ENCODE results near the gene REXO5. TPM values are rescaled to one million over a fixed set of nuclear protein-coding genes. Genes with fewer than 3 reads are reported as not detected.

REXO5 gene
- total and polyA plus RNA-seq, 2 donors (not counting 1 experiment from before 2014, with no cell fraction given): 0.42 to 1.3 TPM

- H3K27ac Mint-ChIP-seq: no peak overlapping the region
- no peaks in the 10 kb centered on the region for H3K4me1 ChIP-seq (ENCODE audit: control insufficient read depth in 2 of 2, insufficient read depth in 2 of 2, low read length in 2 of 2)
- H4K20me1 ChIP-seq (ENCODE audit: control insufficient read depth, insufficient read depth, low read length, poor library complexity, severe bottlenecking): no peaks in the 10 kb centered on the region
- H3K4me3 ChIP-seq (ENCODE audit: control extremely low read depth in 1 of 5, extremely low read depth in 1 of 5, insufficient read depth in 1 of 5, low read depth in 2 of 5, low read length in 4 of 5): no peak overlapping the region
- no peaks in the 10 kb centered on the region for H3K27me3 Mint-ChIP-seq
- ATAC-seq (ENCODE audit: low read depth) (no peak), DNase-seq (no peak)
- no peaks in the 10 kb centered on the region for H3K36me3 ChIP-seq (replicated peaks in 1 of 2; ENCODE audit: control extremely low read depth in 1 of 2, control insufficient read depth in 1 of 2, extremely low read depth in 1 of 2, insufficient read depth in 2 of 2, low read length in 1 of 2)
- no peak overlapping the region for H2AFZ ChIP-seq (ENCODE audit: insufficient read depth, low read depth, low read length, poor library complexity, severe bottlenecking)
- H3K4me1 Mint-ChIP-seq: no peaks in the 10 kb centered on the region
- H3K9me3 ChIP-seq (ENCODE audit: control extremely low read depth in 1 of 3, control insufficient read depth in 2 of 3, insufficient read depth in 1 of 3, low read length in 2 of 3): peaks cover 0 to 2% (median 0%) of the 10 kb centered on the region in 3 donors
- H3K4me3 Mint-ChIP-seq: no peak overlapping the region
- POLR2A ChIA-PET: no interaction called here
- no peaks in the 10 kb centered on the region for H3K79me2 ChIP-seq (ENCODE audit: control insufficient read depth, insufficient read depth, low read length)
- CTCF ChIA-PET: no interaction called here
- no peaks in the 10 kb centered on the region for H3K27me3 ChIP-seq (replicated peaks in 1 of 4; ENCODE audit: control extremely low read depth in 1 of 4, control insufficient read depth in 3 of 4, insufficient read depth in 4 of 4, low read length in 3 of 4)
- H3K27ac ChIP-seq (ENCODE audit: low read length in 2 of 2): no peak overlapping the region
- H3K9me3 Mint-ChIP-seq (ENCODE audit: insufficient read depth): no peaks in the 10 kb centered on the region
- H3K9ac ChIP-seq (ENCODE audit: low read length): no peak overlapping the region
- no peak overlapping the region for H3K4me2 ChIP-seq (replicated peaks; ENCODE audit: low read depth, low read length, poor library complexity, severe bottlenecking)
- no CpG with 5 or more reads among the region's 1 CpG for whole genome bisulfite sequencing (ENCODE audit: insufficient coverage)
- TF ChIP-seq EZH2 (IDR thresholded peaks at IDR 0.05; ENCODE audit: borderline replicate concordance, insufficient read depth, low read depth, low read length, poor library complexity, severe bottlenecking) (no peak), CTCF (IDR thresholded peaks at IDR 0.05) (no peak)
- intact Hi-C loops (cut with micrococcal nuclease): no loop called here
Observed at GRCh38 chr16:20829536-20829935, 23.2 kb downstream of the REXO5 start.

GRCh38 chr16:20830372-20830771 is 24.0 kb downstream of the REXO5 start:
- Histone ChIP-seq H3K9me3 (ENCODE audit: control extremely low read depth in 1 of 3, control insufficient read depth in 2 of 3, insufficient read depth in 1 of 3, low read length in 2 of 3) (peaks cover 0 to 2% (median 0%) of the 10 kb centered on the region in 3 donors), H3K4me1 (ENCODE audit: control insufficient read depth in 2 of 2, insufficient read depth in 2 of 2, low read length in 2 of 2) (no peaks in the 10 kb centered on the region), H2AFZ (ENCODE audit: insufficient read depth, low read depth, low read length, poor library complexity, severe bottlenecking) (no peak overlapping the region), H3K9ac (ENCODE audit: low read length) (no peak overlapping the region), H3K27ac (ENCODE audit: low read length in 2 of 2) (no peak overlapping the region), H3K27me3 (replicated peaks in 1 of 4; ENCODE audit: control extremely low read depth in 1 of 4, control insufficient read depth in 3 of 4, insufficient read depth in 4 of 4, low read length in 3 of 4) (no peaks in the 10 kb centered on the region), H3K36me3 (replicated peaks in 1 of 2; ENCODE audit: control extremely low read depth in 1 of 2, control insufficient read depth in 1 of 2, extremely low read depth in 1 of 2, insufficient read depth in 2 of 2, low read length in 1 of 2) (no peaks in the 10 kb centered on the region), H3K79me2 (ENCODE audit: control insufficient read depth, insufficient read depth, low read length) (no peaks in the 10 kb centered on the region), H3K4me2 (replicated peaks; ENCODE audit: low read depth, low read length, poor library complexity, severe bottlenecking) (no peak overlapping the region), H3K4me3 (ENCODE audit: control extremely low read depth in 1 of 5, extremely low read depth in 1 of 5, insufficient read depth in 1 of 5, low read depth in 2 of 5, low read length in 4 of 5) (no peak overlapping the region), H4K20me1 (ENCODE audit: control insufficient read depth, insufficient read depth, low read length, poor library complexity, severe bottlenecking) (no peaks in the 10 kb centered on the region)
- TF ChIP-seq CTCF (IDR thresholded peaks at IDR 0.05) (no peak), EZH2 (IDR thresholded peaks at IDR 0.05; ENCODE audit: borderline replicate concordance, insufficient read depth, low read depth, low read length, poor library complexity, severe bottlenecking) (no peak)
- ATAC-seq (ENCODE audit: low read depth) (no peak), DNase-seq (no peak)
- H3K9me3 Mint-ChIP-seq (ENCODE audit: insufficient read depth): no peaks in the 10 kb centered on the region
- ChIA-PET CTCF (interaction anchor here (0.7 kb wide), 1 partner anchor 104 kb away, joined by 4 read pairs; no protein-coding TSS in a partner anchor), POLR2A (no interaction called here)
- no peaks in the 10 kb centered on the region for H3K27me3 Mint-ChIP-seq
- H3K4me3 Mint-ChIP-seq: no peak overlapping the region
- no peaks in the 10 kb centered on the region for H3K4me1 Mint-ChIP-seq
- H3K27ac Mint-ChIP-seq: no peak overlapping the region
- intact Hi-C loops (cut with micrococcal nuclease): no loop called here
- no CpG with 5 or more reads among the region's 1 CpG for WGBS (ENCODE audit: insufficient coverage)

Data from B cell (primary cell).